ENCODE data around the gene CTNS.
"Not testable (repeated sequence)": the region's sequence is repeated elsewhere in the genome, so short reads cannot be mapped to it uniquely, and the experiment has no call there.

The CTNS gene

GRCh38 chr17:3685174-3685573 is 48.6 kb downstream of the CTNS start:
- DNase-seq (ENCODE audit: low read depth in 3 of 3), result no peak

GRCh38 chr17:3688027-3688553 is 51.5 kb downstream of the CTNS start:
- no peak for DNase-seq (ENCODE audit: low read depth in 3 of 3)

GRCh38 chr17:3688852-3689261 is 52.3 kb downstream of the CTNS start:
- DNase-seq (ENCODE audit: low read depth in 3 of 3), result no peak

GRCh38 chr17:3689262-3690093 is 52.9 kb downstream of the CTNS start:
- no peak for DNase-seq (ENCODE audit: low read depth in 3 of 3)

- DNase-seq (ENCODE audit: low read depth in 3 of 3), result no peak
These were observed 53.6 kb downstream of the CTNS start for GRCh38 chr17:3690094-3690715.

GRCh38 chr17:3691617-3692067 is 55.1 kb downstream of the CTNS start:
- DNase-seq (ENCODE audit: low read depth in 3 of 3), result no peak

- DNase-seq (ENCODE audit: low read depth in 3 of 3), result no peak
These were observed 55.8 kb downstream of the CTNS start for GRCh38 chr17:3692346-3692745.

GRCh38 chr17:3693141-3693540 is 56.6 kb downstream of the CTNS start:
- no peak for DNase-seq (ENCODE audit: low read depth in 3 of 3)

GRCh38 chr17:3693829-3694231 is 57.3 kb downstream of the CTNS start:
- peak in 2 of 3 experiments; percentile 13 to 33 for DNase-seq (ENCODE audit: low read depth in 3 of 3)

GRCh38 chr17:3695129-3695722 is 58.7 kb downstream of the CTNS start:
- no peak for DNase-seq (ENCODE audit: low read depth in 3 of 3)

GRCh38 chr17:3695723-3696411 is 59.3 kb downstream of the CTNS start, which contains the start of gene P2RX5:
TSS of gene P2RX5 (minus strand) at chr17:3696155. CDS start at chr17:3696005, 150 bp downstream.
- DNase-seq (ENCODE audit: low read depth in 3 of 3), result peak in 2 of 3 experiments; percentile 20 to 43

GRCh38 chr17:3697103-3697476 is 60.5 kb downstream of the CTNS start:
- DNase-seq (ENCODE audit: low read depth in 3 of 3), result no peak

GRCh38 chr17:3698139-3698538 is 61.6 kb downstream of the CTNS start:
- no peak for DNase-seq (ENCODE audit: low read depth in 3 of 3)

- DNase-seq (ENCODE audit: low read depth in 3 of 3), result no peak
These were observed 63.4 kb downstream of the CTNS start for GRCh38 chr17:3699951-3700350.

GRCh38 chr17:3702041-3702539 is 65.5 kb downstream of the CTNS start:
- DNase-seq (ENCODE audit: low read depth in 3 of 3), result not testable (repeated sequence)

- no peak for DNase-seq (ENCODE audit: low read depth in 3 of 3)
These were observed 68.6 kb downstream of the CTNS start for GRCh38 chr17:3704931-3705717.

GRCh38 chr17:3705718-3705984 is 69.1 kb downstream of the CTNS start:
- not testable (repeated sequence) for DNase-seq (ENCODE audit: low read depth in 3 of 3)

- no peak for DNase-seq (ENCODE audit: low read depth in 3 of 3)
These were observed 71.8 kb downstream of the CTNS start for GRCh38 chr17:3708366-3708765.

- peak; percentile 40 to 60 (median 59) for DNase-seq (ENCODE audit: low read depth in 3 of 3)
These were observed 74.4 kb downstream of the CTNS start for GRCh38 chr17:3710951-3711383.
